ENCODE data around the gene RAB26. TPM values are rescaled to one million over a fixed set of nuclear protein-coding genes. Genes with fewer than 3 reads are reported as not detected.

Gene RAB26
- total and polyA plus RNA-seq, 2 experiments from 2014 or later, result 4.1 to 8.7 TPM

DNA sequence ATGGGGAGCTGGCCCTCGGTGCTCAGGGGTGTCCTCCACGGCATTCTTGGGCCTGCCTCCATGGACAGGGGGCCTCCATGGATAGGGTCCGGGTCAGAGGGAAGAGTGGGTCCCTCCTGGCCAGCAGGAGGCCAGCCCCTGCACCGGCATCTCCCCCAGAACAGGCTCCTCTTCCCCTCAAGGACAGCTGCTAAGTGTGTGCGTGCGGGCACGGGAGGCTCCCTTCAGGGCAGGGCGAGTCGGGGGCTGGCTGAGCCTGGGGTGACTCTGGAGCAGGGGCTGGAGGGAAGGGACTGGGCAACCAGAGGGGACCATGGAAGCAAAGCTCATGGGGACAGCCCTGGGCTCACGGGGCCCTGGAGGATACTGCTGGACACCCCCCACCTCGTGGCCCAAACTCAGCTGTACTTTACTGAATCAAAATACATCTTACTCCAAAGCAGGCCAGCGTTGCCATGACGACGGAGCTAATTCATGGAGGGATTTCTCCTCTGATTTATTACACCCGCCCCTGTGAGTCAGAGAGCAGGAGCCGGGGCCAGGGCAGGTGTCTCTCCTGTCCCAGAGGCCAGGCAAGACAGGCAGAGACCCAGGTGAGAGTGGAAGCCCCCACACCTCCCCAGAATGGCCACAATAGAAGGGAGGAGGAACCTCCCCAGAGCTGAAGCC lies 45.9 kb downstream of the RAB26 start (continued):
- TF ChIP-seq, protein P1, sequence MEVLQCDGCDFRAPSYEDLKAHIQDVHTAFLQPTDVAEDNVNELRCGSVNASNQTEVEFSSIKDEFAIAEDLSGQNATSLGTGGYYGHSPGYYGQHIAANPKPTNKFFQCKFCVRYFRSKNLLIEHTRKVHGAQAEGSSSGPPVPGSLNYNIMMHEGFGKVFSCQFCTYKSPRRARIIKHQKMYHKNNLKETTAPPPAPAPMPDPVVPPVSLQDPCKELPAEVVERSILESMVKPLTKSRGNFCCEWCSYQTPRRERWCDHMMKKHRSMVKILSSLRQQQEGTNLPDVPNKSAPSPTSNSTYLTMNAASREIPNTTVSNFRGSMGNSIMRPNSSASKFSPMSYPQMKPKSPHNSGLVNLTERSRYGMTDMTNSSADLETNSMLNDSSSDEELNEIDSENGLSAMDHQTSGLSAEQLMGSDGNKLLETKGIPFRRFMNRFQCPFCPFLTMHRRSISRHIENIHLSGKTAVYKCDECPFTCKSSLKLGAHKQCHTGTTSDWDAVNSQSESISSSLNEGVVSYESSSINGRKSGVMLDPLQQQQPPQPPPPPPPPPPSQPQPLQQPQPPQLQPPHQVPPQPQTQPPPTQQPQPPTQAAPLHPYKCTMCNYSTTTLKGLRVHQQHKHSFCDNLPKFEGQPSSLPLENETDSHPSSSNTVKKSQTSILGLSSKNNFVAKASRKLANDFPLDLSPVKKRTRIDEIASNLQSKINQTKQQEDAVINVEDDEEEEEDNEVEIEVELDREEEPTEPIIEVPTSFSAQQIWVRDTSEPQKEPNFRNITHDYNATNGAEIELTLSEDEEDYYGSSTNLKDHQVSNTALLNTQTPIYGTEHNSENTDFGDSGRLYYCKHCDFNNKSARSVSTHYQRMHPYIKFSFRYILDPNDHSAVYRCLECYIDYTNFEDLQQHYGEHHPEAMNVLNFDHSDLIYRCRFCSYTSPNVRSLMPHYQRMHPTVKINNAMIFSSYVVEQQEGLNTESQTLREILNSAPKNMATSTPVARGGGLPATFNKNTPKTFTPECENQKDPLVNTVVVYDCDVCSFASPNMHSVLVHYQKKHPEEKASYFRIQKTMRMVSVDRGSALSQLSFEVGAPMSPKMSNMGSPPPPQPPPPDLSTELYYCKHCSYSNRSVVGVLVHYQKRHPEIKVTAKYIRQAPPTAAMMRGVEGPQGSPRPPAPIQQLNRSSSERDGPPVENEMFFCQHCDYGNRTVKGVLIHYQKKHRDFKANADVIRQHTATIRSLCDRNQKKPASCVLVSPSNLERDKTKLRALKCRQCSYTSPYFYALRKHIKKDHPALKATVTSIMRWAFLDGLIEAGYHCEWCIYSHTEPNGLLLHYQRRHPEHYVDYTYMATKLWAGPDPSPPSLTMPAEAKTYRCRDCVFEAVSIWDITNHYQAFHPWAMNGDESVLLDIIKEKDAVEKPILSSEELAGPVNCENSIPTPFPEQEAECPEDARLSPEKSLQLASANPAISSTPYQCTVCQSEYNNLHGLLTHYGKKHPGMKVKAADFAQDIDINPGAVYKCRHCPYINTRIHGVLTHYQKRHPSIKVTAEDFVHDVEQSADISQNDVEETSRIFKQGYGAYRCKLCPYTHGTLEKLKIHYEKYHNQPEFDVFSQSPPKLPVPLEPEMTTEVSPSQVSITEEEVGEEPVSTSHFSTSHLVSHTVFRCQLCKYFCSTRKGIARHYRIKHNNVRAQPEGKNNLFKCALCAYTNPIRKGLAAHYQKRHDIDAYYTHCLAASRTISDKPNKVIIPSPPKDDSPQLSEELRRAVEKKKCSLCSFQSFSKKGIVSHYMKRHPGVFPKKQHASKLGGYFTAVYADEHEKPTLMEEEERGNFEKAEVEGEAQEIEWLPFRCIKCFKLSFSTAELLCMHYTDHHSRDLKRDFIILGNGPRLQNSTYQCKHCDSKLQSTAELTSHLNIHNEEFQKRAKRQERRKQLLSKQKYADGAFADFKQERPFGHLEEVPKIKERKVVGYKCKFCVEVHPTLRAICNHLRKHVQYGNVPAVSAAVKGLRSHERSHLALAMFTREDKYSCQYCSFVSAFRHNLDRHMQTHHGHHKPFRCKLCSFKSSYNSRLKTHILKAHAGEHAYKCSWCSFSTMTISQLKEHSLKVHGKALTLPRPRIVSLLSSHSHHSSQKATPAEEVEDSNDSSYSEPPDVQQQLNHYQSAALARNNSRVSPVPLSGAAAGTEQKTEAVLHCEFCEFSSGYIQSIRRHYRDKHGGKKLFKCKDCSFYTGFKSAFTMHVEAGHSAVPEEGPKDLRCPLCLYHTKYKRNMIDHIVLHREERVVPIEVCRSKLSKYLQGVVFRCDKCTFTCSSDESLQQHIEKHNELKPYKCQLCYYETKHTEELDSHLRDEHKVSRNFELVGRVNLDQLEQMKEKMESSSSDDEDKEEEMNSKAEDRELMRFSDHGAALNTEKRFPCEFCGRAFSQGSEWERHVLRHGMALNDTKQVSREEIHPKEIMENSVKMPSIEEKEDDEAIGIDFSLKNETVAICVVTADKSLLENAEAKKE (CRISPR knock-in tag; IDR thresholded peaks at IDR 0.05), result no peak
- no peak for TF ChIP-seq POLR2AphosphoS5 (IDR thresholded peaks at IDR 0.05; ENCODE audit: low read depth)
- TF ChIP-seq EZH2 (IDR thresholded peaks at IDR 0.05; ENCODE audit: low read depth, unreplicated experiment), result no peak
- TF ChIP-seq, protein P2, sequence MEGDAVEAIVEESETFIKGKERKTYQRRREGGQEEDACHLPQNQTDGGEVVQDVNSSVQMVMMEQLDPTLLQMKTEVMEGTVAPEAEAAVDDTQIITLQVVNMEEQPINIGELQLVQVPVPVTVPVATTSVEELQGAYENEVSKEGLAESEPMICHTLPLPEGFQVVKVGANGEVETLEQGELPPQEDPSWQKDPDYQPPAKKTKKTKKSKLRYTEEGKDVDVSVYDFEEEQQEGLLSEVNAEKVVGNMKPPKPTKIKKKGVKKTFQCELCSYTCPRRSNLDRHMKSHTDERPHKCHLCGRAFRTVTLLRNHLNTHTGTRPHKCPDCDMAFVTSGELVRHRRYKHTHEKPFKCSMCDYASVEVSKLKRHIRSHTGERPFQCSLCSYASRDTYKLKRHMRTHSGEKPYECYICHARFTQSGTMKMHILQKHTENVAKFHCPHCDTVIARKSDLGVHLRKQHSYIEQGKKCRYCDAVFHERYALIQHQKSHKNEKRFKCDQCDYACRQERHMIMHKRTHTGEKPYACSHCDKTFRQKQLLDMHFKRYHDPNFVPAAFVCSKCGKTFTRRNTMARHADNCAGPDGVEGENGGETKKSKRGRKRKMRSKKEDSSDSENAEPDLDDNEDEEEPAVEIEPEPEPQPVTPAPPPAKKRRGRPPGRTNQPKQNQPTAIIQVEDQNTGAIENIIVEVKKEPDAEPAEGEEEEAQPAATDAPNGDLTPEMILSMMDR (conservative IDR thresholded peaks at IDR 0.05; ENCODE audit: low read depth in 2 of 2), result no peak

DNA sequence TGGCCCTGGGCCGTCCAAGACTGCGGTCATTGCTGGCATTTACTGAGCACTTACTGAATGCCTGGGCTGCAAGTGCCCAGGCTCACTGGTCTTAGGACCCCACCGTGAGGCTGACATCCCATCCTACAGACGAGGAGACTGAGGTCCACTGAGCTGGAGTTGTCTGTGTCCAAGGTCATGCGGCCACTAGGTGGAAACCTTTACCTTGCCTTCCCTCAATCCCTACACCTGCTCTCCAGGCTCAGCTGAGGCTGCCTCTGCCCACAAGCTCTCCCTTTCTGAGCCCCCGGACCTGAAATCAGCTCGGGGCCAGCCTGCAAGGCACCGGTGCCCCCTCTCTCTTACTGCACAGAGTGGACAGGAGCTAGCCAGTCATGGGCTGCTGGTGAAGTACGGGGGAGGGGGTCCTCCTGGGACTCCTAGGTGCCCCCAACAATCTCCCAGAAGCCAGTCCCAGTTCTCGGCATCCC lies 46.5 kb downstream of the RAB26 start:
- DNase-seq (ENCODE audit: low spot score) (peak; percentile 89), ATAC-seq (peak; percentile 81)
- Histone ChIP-seq H3K27ac (ENCODE audit: low read depth) (no peak overlapping the region), H3K36me3 (ENCODE audit: insufficient read depth) (no peaks in the 10 kb centered on the region), H3K9me2 (ENCODE audit: insufficient read depth) (no peaks in the 10 kb centered on the region), H3K4me2 (peak overlapping the region; percentile 92), H2AFZ (peak overlapping the region; percentile 38; the same call in 1 of the 2 replicates), H3K4me1 (ENCODE audit: insufficient read depth) (no peaks in the 10 kb centered on the region; the same call in 1 of the 2 replicates), H3K79me2 (replicated peaks; ENCODE audit: insufficient read depth) (no peaks in the 10 kb centered on the region), H4K20me1 (replicated peaks; ENCODE audit: insufficient read depth) (no peaks in the 10 kb centered on the region), H3F3A (replicated peaks; ENCODE audit: low read depth) (0 out of 2 replicates have a peak, but pooled peaks cover 2% of the 10 kb centered on the region), H3K27me3 (ENCODE audit: insufficient read depth) (peaks cover 37% of the 10 kb centered on the region), H3K4me3 (peak overlapping the region; percentile 75)
- H3K4me3 Mint-ChIP-seq, result peak overlapping the region; percentile 70
- H3K27ac Mint-ChIP-seq, result no peak overlapping the region
- peaks cover 26% of the 10 kb centered on the region for H3K27me3 Mint-ChIP-seq (ENCODE audit: insufficient read depth, low read depth, poor library complexity)
- no peaks in the 10 kb centered on the region for H3K4me1 Mint-ChIP-seq
- no peaks in the 10 kb centered on the region; the same call in 2 of the 3 replicates for H3K36me3 Mint-ChIP-seq (ENCODE audit: low read depth)
- H3K9me3 Mint-ChIP-seq, result no peaks in the 10 kb centered on the region
- TF ChIP-seq POLR2AphosphoS5 (IDR thresholded peaks at IDR 0.05; ENCODE audit: low read depth) (no peak), CREB1 (CRISPR knock-in tag; IDR thresholded peaks at IDR 0.05; ENCODE audit: low read depth) (0 out of 2 replicates have a peak, but pooled peaks have one; percentile 5)
- TF ChIP-seq, protein P1 (CRISPR knock-in tag; IDR thresholded peaks at IDR 0.05), result no peak

All from GM23338 (cell line).